Measurements from ENCODE around the gene BTBD3. TPM values are rescaled to one million over a fixed set of nuclear protein-coding genes. Genes with fewer than 3 reads are reported as not detected.

BTBD3 gene
- total and polyA plus RNA-seq, 2 donors (not counting 3 experiments of a cell fraction or from before 2014, with no cell fraction given): 18.6 to 29.3 TPM

DNA sequence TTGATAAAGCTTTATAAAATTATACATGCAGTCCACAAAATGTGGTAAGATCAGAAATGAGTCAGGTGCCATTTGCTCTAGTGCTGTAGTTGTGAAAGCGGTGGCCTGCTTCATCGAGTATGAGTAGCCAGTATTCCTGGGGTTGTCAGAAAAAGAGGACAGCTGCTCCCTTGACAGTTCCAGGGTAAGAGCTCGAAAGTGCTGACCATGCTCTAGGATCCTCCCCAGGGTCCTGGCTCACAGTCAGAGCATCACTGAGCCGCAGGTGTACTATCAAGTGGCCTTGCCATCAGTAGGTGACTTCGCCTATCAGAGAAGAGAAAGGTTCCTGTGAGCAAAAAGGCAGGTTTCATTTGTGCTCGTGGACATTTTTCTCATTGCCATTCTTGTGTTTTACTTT is 3.6 kb downstream of the BTBD3 start:
- Histone ChIP-seq H3K4me1 (ENCODE audit: control insufficient read depth, extremely low read depth, insufficient read depth, low read length) (peaks cover 3% of the 10 kb centered on the region), H3K4me3 (replicated peaks in 1 of 3; ENCODE audit: insufficient read depth in 1 of 3, low read depth in 1 of 3, low read length in 3 of 3) (no peak overlapping the region), H4K20me1 (replicated peaks; ENCODE audit: control insufficient read depth, extremely low read depth, insufficient read depth, low read length) (no peaks in the 10 kb centered on the region), H2AFZ (ENCODE audit: low read depth, low read length) (no peak overlapping the region), H3K27ac (ENCODE audit: insufficient read depth, low read depth, low read length) (no peak overlapping the region), H3K9ac (replicated peaks; ENCODE audit: extremely low read depth, insufficient read depth, low read length) (no peak overlapping the region), H3K9me3 (replicated peaks; ENCODE audit: control insufficient read depth, insufficient read depth, low read length) (no peaks in the 10 kb centered on the region), H3K36me3 (ENCODE audit: control insufficient read depth in 2 of 2, extremely low read depth in 1 of 2, insufficient read depth in 2 of 2, low read length in 2 of 2) (peaks cover 2 to 13% of the 10 kb centered on the region in 2 experiments), H3K9me1 (replicated peaks; ENCODE audit: control insufficient read depth, extremely low read depth, insufficient read depth, low read length) (no peaks in the 10 kb centered on the region), H3K4me2 (ENCODE audit: insufficient read depth, low read length) (no peak overlapping the region), H3K79me2 (ENCODE audit: control insufficient read depth, insufficient read depth, low read length) (peaks cover 3% of the 10 kb centered on the region), H3K27me3 (ENCODE audit: control insufficient read depth in 2 of 2, insufficient read depth in 2 of 2, low read length in 2 of 2) (no peaks in the 10 kb centered on the region)
- CTCF ChIA-PET: interaction anchor here (0.8 kb wide), 1 partner anchor 9 kb away, joined by 3 read pairs; no protein-coding TSS in a partner anchor
- intact Hi-C loops (cut with micrococcal nuclease) (loop anchor here (1.0 kb wide), 1 partner anchor 11 kb away; no protein-coding TSS in a partner anchor), dilution Hi-C loops (cut with MboI; ENCODE audit: extremely low pct_ligation_motif_present, low sequenced_read_pairs) (no loop called here)
- TF ChIP-seq MYC (IDR thresholded peaks at IDR 0.05; ENCODE audit: low read depth, low read length) (no peak), FOS (IDR thresholded peaks at IDR 0.05; ENCODE audit: borderline replicate concordance, insufficient read depth, low read length) (no peak), GATA2 (IDR thresholded peaks at IDR 0.05; ENCODE audit: insufficient read depth, insufficient read length, low read depth, low read length) (no peak), EZH2 (IDR thresholded peaks at IDR 0.05; ENCODE audit: borderline replicate concordance, low read depth, low read length, severe bottlenecking) (no peak), POLR2A (IDR thresholded peaks at IDR 0.05; ENCODE audit: low read depth, low read length) (no peak), CTCF (IDR thresholded peaks at IDR 0.05; ENCODE audit: extremely low read depth in 1 of 2, insufficient read depth in 1 of 2, low read depth in 1 of 2, low read length in 2 of 2) (no peak), JUN (IDR thresholded peaks at IDR 0.05; ENCODE audit: borderline replicate concordance, insufficient read depth, insufficient read length, low read depth) (no peak), POLR2AphosphoS5 (IDR thresholded peaks at IDR 0.05; ENCODE audit: insufficient read depth, low read depth, low read length) (no peak)
- TF ChIP-seq, protein P1, sequence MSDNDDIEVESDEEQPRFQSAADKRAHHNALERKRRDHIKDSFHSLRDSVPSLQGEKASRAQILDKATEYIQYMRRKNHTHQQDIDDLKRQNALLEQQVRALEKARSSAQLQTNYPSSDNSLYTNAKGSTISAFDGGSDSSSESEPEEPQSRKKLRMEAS (IDR thresholded peaks at IDR 0.05; ENCODE audit: insufficient read depth, insufficient read length): no peak
- DNase-seq (ENCODE audit: low read depth, low spot score) (no peak), FAIRE-seq (no peak)
- POLR2A ChIA-PET: no interaction called here
- BruUV-seq (replicated peaks): no TSS peak

Data from endothelial cell of umbilical vein (primary cell).